SK-N-SH (cell line): Measurements from ENCODE around the gene AGBL4. TPM values are rescaled to one million over a fixed set of nuclear protein-coding genes. Genes with fewer than 3 reads are reported as not detected.

ENCODE experiments used
- CTCF ChIA-PET: fragments of 300-600, 350-600 bp; formaldehyde crosslinking; extraction: SDS; loops from one replicate; lab custom pipeline; 2021; lab: Yijun Ruan, JAX
- POLR2A ChIA-PET: fragments of 350-600 bp; sonication (Branson Sonifier 250); formaldehyde crosslinking; extraction: SDS; loops from one replicate; lab custom pipeline; 2020; ENCODE audit warnings: antibody characterized with exemption, inconsistent platforms; lab: Yijun Ruan, JAX
- DNase-seq: peaks from one replicate; pipeline ENCODE4 v3.0.0; 2012
- H2AFZ ChIP-seq: fragments of 200-600 bp; sonication (generic); 2 replicates; pipeline ENCODE4 v1.8.1; 2016; ENCODE audit warnings: antibody characterized with exemption, mild to moderate bottlenecking, low read depth
- H3F3A ChIP-seq: fragments of 200-600 bp; sonication (generic); replicated peaks from 2 replicates; pipeline ENCODE3; 2016; ENCODE audit warnings: antibody characterized with exemption, mild to moderate bottlenecking; ENCODE audit not compliant: insufficient read depth
- H3K27ac ChIP-seq, 2 experiments: fragments of 200-500 bp in 1 of 2; fragments of 200-600 bp in 1 of 2; sonication (Bioruptor generic) in 1 of 2; sonication (generic), shearing (Covaris generic) in 1 of 2; 2 replicates each; pipeline versions ENCODE4 v1.5.1 to v1.6.1; 2014 to 2016; ENCODE audit warnings: low read depth in 2 of 2, inconsistent platforms in 1 of 2, low read length in 1 of 2, mild to moderate bottlenecking in 1 of 2, mixed read lengths in 1 of 2
- H3K27me3 ChIP-seq: fragments of 200-600 bp; sonication (generic), shearing (Covaris generic); 2 replicates; pipeline ENCODE4 v1.6.1; 2016; ENCODE audit warnings: mixed run types; ENCODE audit not compliant: insufficient read depth
- H3K36me3 ChIP-seq, 2 experiments: fragments of 200-500 bp in 1 of 2; fragments of 200-600 bp in 1 of 2; sonication (Bioruptor generic) in 1 of 2; sonication (generic) in 1 of 2; replicated peaks in 1 of 2; 2 replicates each; pipeline versions ENCODE3 to v1.5.1; 2014 to 2016; ENCODE audit warnings: low read length in 1 of 2, mild to moderate bottlenecking in 1 of 2; ENCODE audit not compliant: insufficient read depth in 2 of 2, control insufficient read depth in 1 of 2
- H3K4me1 ChIP-seq, 2 experiments: fragments of 200-500 bp in 1 of 2; fragments of 200-600 bp in 1 of 2; sonication (Bioruptor generic) in 1 of 2; sonication (generic), shearing (Covaris generic) in 1 of 2; 2 replicates each; pipeline versions ENCODE4 v1.5.1 to v1.6.1; 2014 to 2016; ENCODE audit warnings: low read depth in 1 of 2, low read length in 1 of 2, mixed run types in 1 of 2; ENCODE audit not compliant: insufficient read depth in 2 of 2, control insufficient read depth in 1 of 2
- H3K4me2 ChIP-seq: fragments of 200-600 bp; sonication (generic), shearing (Covaris generic); 2 replicates; pipeline ENCODE4 v1.6.1; 2017; ENCODE audit warnings: mixed run types
- H3K4me3 ChIP-seq, 2 experiments: fragments of 200-500 bp in 1 of 2; fragments of 200-600 bp in 1 of 2; sonication (Bioruptor generic) in 1 of 2; sonication (generic), shearing (Covaris generic) in 1 of 2; 2 replicates each; pipeline versions ENCODE4 v1.5.1 to v1.8.1; 2014 to 2016; ENCODE audit warnings: low read depth in 2 of 2, inconsistent platforms in 1 of 2, low read length in 1 of 2, mild to moderate bottlenecking in 1 of 2, mixed read lengths in 1 of 2, moderate library complexity in 1 of 2
- H3K79me2 ChIP-seq: fragments of 200-600 bp; sonication (generic); 2 replicates; pipeline ENCODE4 v1.8.1; 2017; ENCODE audit warnings: mild to moderate bottlenecking; ENCODE audit not compliant: insufficient read depth
- H3K9ac ChIP-seq: fragments of 200-600 bp; sonication (generic); 2 replicates; pipeline ENCODE4 v1.6.1; 2017; ENCODE audit warnings: mixed run types
- H3K9me2 ChIP-seq: fragments of 200-600 bp; sonication (generic); 2 replicates; pipeline ENCODE4 v1.6.1; 2017; ENCODE audit warnings: mixed run types
- H3K9me3 ChIP-seq: fragments of 200-600 bp; sonication (generic); 2 replicates; pipeline ENCODE4 v1.6.1; 2017; ENCODE audit warnings: mixed run types, mild to moderate bottlenecking, moderate library complexity
- H4K20me1 ChIP-seq: fragments of 200-600 bp; sonication (generic); 2 replicates; pipeline ENCODE4 v1.6.1; 2017; ENCODE audit warnings: mild to moderate bottlenecking, mixed run types; ENCODE audit not compliant: insufficient read depth
- CHD2 ChIP-seq: fragments of 150-350 bp; IDR thresholded peaks from 2 replicates; pipeline ENCODE4 v1.6.1; 2018; ENCODE audit warnings: low read length; ENCODE audit not compliant: partially characterized antibody
- ELF1 ChIP-seq: IDR thresholded peaks from 2 replicates; pipeline ENCODE4 v1.4.0; 2012
- EP300 ChIP-seq, 2 experiments: IDR thresholded peaks; 2 replicates each; pipeline versions ENCODE4 v1.4.0 to v1.6.1; 2012; ENCODE audit warnings: borderline replicate concordance in 1 of 2, low read depth in 1 of 2, low read length in 1 of 2
- FOXJ3 ChIP-seq: sonication (generic); formaldehyde crosslinking; IDR thresholded peaks from 2 replicates; pipeline ENCODE4 v1.5.1; 2020; ENCODE audit warnings: mild to moderate bottlenecking, missing genetic modification reagents
- FOXM1 ChIP-seq: IDR thresholded peaks from 2 replicates; pipeline ENCODE4 v1.4.0; 2012; ENCODE audit warnings: low read depth, mild to moderate bottlenecking
- GATA2 ChIP-seq: sonication (generic); formaldehyde crosslinking; IDR thresholded peaks from 2 replicates; pipeline ENCODE4 v1.5.0; 2020; ENCODE audit warnings: mild to moderate bottlenecking, missing genetic modification reagents
- JUND ChIP-seq: IDR thresholded peaks from 2 replicates; pipeline ENCODE4 v1.4.0; 2012
- MAX ChIP-seq: IDR thresholded peaks from 2 replicates; pipeline ENCODE4 v1.4.0; 2012; ENCODE audit warnings: low read depth
- MXI1 ChIP-seq: IDR thresholded peaks from 2 replicates; pipeline ENCODE4 v1.6.1; 2012; ENCODE audit warnings: mild to moderate bottlenecking, low read depth, low read length, improper control_type of control experiment
- NFIC ChIP-seq: IDR thresholded peaks from 2 replicates; pipeline ENCODE4 v1.4.0; 2012; ENCODE audit warnings: borderline replicate concordance
- NRF1 ChIP-seq: IDR thresholded peaks from 2 replicates; pipeline ENCODE4 v1.6.1; 2012; ENCODE audit warnings: low read depth, mild to moderate bottlenecking, low read length
- PBX3 ChIP-seq: IDR thresholded peaks from 2 replicates; pipeline ENCODE4; 2012
- POLR2AphosphoS5 ChIP-seq: IDR thresholded peaks from 2 replicates; pipeline ENCODE4 v1.6.1; 2012; ENCODE audit warnings: low read depth, low read length
- RAD21 ChIP-seq: IDR thresholded peaks from 2 replicates; pipeline ENCODE4 v1.6.1; 2012; ENCODE audit warnings: mild to moderate bottlenecking, low read length
- RCOR1 ChIP-seq: fragments of 150-350 bp; IDR thresholded peaks from 2 replicates; pipeline ENCODE4 v1.6.1; 2017; ENCODE audit warnings: antibody characterized with exemption, low read length
- REST ChIP-seq: IDR thresholded peaks from 2 replicates; pipeline ENCODE4 v1.6.1; 2012; ENCODE audit warnings: mild to moderate bottlenecking, low read depth, low read length, moderate library complexity
- RFX5 ChIP-seq: IDR thresholded peaks from 2 replicates; pipeline ENCODE4 v1.6.1; 2012; ENCODE audit warnings: mild to moderate bottlenecking, improper control_type of control experiment, low read length
- SIN3A ChIP-seq: IDR thresholded peaks from 2 replicates; pipeline ENCODE4 v1.6.1; 2012; ENCODE audit warnings: low read depth, mild to moderate bottlenecking, low read length, moderate library complexity, borderline replicate concordance
- SMC3 ChIP-seq: IDR thresholded peaks from 2 replicates; pipeline ENCODE4 v1.6.1; 2012; ENCODE audit warnings: low read depth, low read length, improper control_type of control experiment
- TAF1 ChIP-seq: IDR thresholded peaks from 2 replicates; pipeline ENCODE4 v1.6.1; 2012; ENCODE audit warnings: low read depth, mild to moderate bottlenecking, low read length, moderate library complexity, borderline replicate concordance
- TCF12 ChIP-seq: IDR thresholded peaks from 2 replicates; pipeline ENCODE4 v1.4.0; 2012
- TEAD4 ChIP-seq: IDR thresholded peaks from 2 replicates; pipeline ENCODE4 v1.4.0; 2012; ENCODE audit warnings: mild to moderate bottlenecking, borderline replicate concordance; ENCODE audit not compliant: insufficient read depth
- USF2 ChIP-seq: fragments of 150-350 bp; IDR thresholded peaks from 2 replicates; pipeline ENCODE4 v1.6.1; 2017; ENCODE audit warnings: antibody characterized with exemption, low read length, low read depth, borderline replicate concordance
- ZBTB33 ChIP-seq: IDR thresholded peaks from 2 replicates; pipeline ENCODE4 v1.4.0; 2012; ENCODE audit warnings: low read depth, borderline replicate concordance
- WGBS: methylation state at CpG from one replicate; pipeline ENCODE4 v1.1.6; 2017; ENCODE audit warnings: low lambda C conversion rate; 5-methylcytosine and 5-hydroxymethylcytosine counted together
- polyA plus RNA-seq, 3 experiments: library from polyadenylated mRNA; depleted of rRNA; stranded (reverse); fragments of >200 nt; gene quantifications; 2 replicates each; pipeline ENCODE4 v1.2.3, GENCODE V29; 2012

AGBL4 gene
- polyA plus RNA-seq, 1 of the 3 experiments (the other 2 are of a cell fraction) = 0.07 TPM

GRCh38 chr1:48889082-48889481, 1134.7 kb downstream of the AGBL4 start:
- WGBS = 79% methylated on average over 4 of the region's 4 CpGs
- Histone ChIP-seq H3F3A (no peaks in the 10 kb centered on the region), H3K9ac (no peak overlapping the region), H3K79me2 (no peaks in the 10 kb centered on the region), H3K36me3 (no peaks in the 10 kb centered on the region), H3K27me3 (no peaks in the 10 kb centered on the region), H3K9me3 (no peaks in the 10 kb centered on the region), H2AFZ (no peak overlapping the region), H3K4me2 (no peak overlapping the region), H3K4me1 (peaks cover 0 to 31% of the 10 kb centered on the region in 2 experiments; a peak in 2 of 4 replicates), H3K4me3 (no peak overlapping the region), H3K27ac (peak overlapping the region in 1 of 2 experiments; percentile 98; a peak in 2 of 4 replicates), H4K20me1 (no peaks in the 10 kb centered on the region), H3K9me2 (no peaks in the 10 kb centered on the region)
- TF ChIP-seq TCF12 = peak; percentile 41; the same call in 1 of the 2 replicates
- TF ChIP-seq FOXM1 = no peak
- peak in 1 of 2 experiments; percentile 94; a peak in 2 of 4 replicates for TF ChIP-seq EP300 (IDR thresholded peaks at IDR 0.05; ENCODE audit: borderline replicate concordance in 1 of 2, low read depth in 1 of 2, low read length in 1 of 2)
- peak; percentile 92 for TF ChIP-seq GATA2 (CRISPR knock-in tag)
- no peak for TF ChIP-seq ELF1
- no peak for TF ChIP-seq TEAD4
- TF ChIP-seq REST = no peak
- no peak for TF ChIP-seq TAF1
- peak; percentile 26; the same call in 1 of the 2 replicates for TF ChIP-seq RAD21
- TF ChIP-seq POLR2AphosphoS5 = peak; percentile 28; the same call in 1 of the 2 replicates
- TF ChIP-seq MAX = no peak
- TF ChIP-seq ZBTB33 = no peak
- peak; percentile 88 for TF ChIP-seq RCOR1
- peak; percentile 81; the same call in 1 of the 2 replicates for TF ChIP-seq MXI1
- no peak for TF ChIP-seq USF2
- no peak for TF ChIP-seq NFIC
- no peak for TF ChIP-seq JUND
- no peak for TF ChIP-seq SIN3A
- peak; percentile 21; the same call in 1 of the 2 replicates for TF ChIP-seq RFX5
- TF ChIP-seq FOXJ3 (CRISPR knock-in tag) = peak; percentile 95
- no peak for TF ChIP-seq NRF1
- TF ChIP-seq CHD2 = peak; percentile 80
- no peak for TF ChIP-seq SMC3
- TF ChIP-seq PBX3 = no peak
- DNase-seq = peak; percentile 72
- CTCF ChIA-PET = interaction anchor here (0.9 to 2.3 kb wide), 6 partner anchors 10 to 1420 kb away, joined by 3 to 11 read pairs (median 4); no protein-coding TSS in a partner anchor
- POLR2A ChIA-PET = interaction anchor here (0.7 to 1.5 kb wide), 2 partner anchors 11 to 420 kb away, joined by 3 to 4 read pairs; no protein-coding TSS in a partner anchor
